ENCODE data around the gene DRC3. TPM values are rescaled to one million over a fixed set of nuclear protein-coding genes. Genes with fewer than 3 reads are reported as not detected.

DRC3 gene
- total and polyA plus RNA-seq, 2 donors (not counting 1 experiment from before 2014, with no cell fraction given), result 0.17 TPM; not detected in 1

DNA sequence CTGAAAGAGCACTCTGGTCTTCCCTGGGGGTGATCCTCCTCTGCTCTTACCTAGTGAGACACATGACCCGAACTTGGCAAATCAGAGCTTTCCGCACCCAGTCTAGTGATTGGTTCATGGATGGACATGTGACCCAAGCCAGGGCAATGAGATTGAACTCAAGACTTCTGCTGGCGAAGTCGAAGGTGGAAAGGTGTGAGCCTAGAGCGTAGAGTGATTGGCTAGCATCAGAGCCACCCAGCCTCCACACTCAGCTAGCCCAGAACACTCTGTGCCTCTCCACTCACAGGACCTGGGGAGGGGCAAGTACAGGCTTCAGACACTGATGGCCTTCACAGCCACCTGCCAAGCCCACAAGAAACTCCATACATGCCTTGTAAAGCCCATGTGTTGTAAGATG, 48.7 kb downstream of the DRC3 start:
- no peak overlapping the region for H3K9ac ChIP-seq (ENCODE audit: low read length)
- Mint-ChIP-seq H3K4me1 (no peaks in the 10 kb centered on the region), H3K4me3 (no peak overlapping the region), H3K27ac (no peak overlapping the region), H3K27me3 (no peaks in the 10 kb centered on the region), H3K9me3 (ENCODE audit: insufficient read depth) (no peaks in the 10 kb centered on the region)
- H3K27me3 ChIP-seq (replicated peaks in 1 of 4; ENCODE audit: control extremely low read depth in 1 of 4, control insufficient read depth in 3 of 4, insufficient read depth in 4 of 4, low read length in 3 of 4), result no peaks in the 10 kb centered on the region
- intact Hi-C loops (cut with micrococcal nuclease), result no loop called here
- no peak overlapping the region for H2AFZ ChIP-seq (ENCODE audit: insufficient read depth, low read depth, low read length, poor library complexity, severe bottlenecking)
- H3K9me3 ChIP-seq (ENCODE audit: control extremely low read depth in 1 of 3, control insufficient read depth in 2 of 3, insufficient read depth in 1 of 3, low read length in 2 of 3), result no peaks in the 10 kb centered on the region
- no peaks in the 10 kb centered on the region for H3K4me1 ChIP-seq (ENCODE audit: control insufficient read depth in 2 of 2, insufficient read depth in 2 of 2, low read length in 2 of 2)
- no peak overlapping the region for H3K4me2 ChIP-seq (replicated peaks; ENCODE audit: low read depth, low read length, poor library complexity, severe bottlenecking)
- H3K79me2 ChIP-seq (ENCODE audit: control insufficient read depth, insufficient read depth, low read length), result peaks cover 11% of the 10 kb centered on the region
- CTCF ChIA-PET, result no interaction called here
- no peak for TF ChIP-seq EZH2 (IDR thresholded peaks at IDR 0.05; ENCODE audit: borderline replicate concordance, insufficient read depth, low read depth, low read length, poor library complexity, severe bottlenecking)
- TF ChIP-seq, protein P1, sequence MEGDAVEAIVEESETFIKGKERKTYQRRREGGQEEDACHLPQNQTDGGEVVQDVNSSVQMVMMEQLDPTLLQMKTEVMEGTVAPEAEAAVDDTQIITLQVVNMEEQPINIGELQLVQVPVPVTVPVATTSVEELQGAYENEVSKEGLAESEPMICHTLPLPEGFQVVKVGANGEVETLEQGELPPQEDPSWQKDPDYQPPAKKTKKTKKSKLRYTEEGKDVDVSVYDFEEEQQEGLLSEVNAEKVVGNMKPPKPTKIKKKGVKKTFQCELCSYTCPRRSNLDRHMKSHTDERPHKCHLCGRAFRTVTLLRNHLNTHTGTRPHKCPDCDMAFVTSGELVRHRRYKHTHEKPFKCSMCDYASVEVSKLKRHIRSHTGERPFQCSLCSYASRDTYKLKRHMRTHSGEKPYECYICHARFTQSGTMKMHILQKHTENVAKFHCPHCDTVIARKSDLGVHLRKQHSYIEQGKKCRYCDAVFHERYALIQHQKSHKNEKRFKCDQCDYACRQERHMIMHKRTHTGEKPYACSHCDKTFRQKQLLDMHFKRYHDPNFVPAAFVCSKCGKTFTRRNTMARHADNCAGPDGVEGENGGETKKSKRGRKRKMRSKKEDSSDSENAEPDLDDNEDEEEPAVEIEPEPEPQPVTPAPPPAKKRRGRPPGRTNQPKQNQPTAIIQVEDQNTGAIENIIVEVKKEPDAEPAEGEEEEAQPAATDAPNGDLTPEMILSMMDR (IDR thresholded peaks at IDR 0.05), result no peak
- no peak for DNase-seq
- H3K4me3 ChIP-seq (ENCODE audit: control extremely low read depth in 1 of 5, extremely low read depth in 1 of 5, insufficient read depth in 1 of 5, low read depth in 2 of 5, low read length in 4 of 5), result no peak overlapping the region
- ATAC-seq (ENCODE audit: low read depth), result no peak
- no peak overlapping the region for H3K27ac ChIP-seq (ENCODE audit: low read length in 2 of 2)
- H3K36me3 ChIP-seq (replicated peaks in 1 of 2; ENCODE audit: control extremely low read depth in 1 of 2, control insufficient read depth in 1 of 2, extremely low read depth in 1 of 2, insufficient read depth in 2 of 2, low read length in 1 of 2), result peaks cover 0 to 67% of the 10 kb centered on the region in 2 experiments
- 93% methylated on average over 4 of the region's 5 CpGs for WGBS (ENCODE audit: insufficient coverage)
- H4K20me1 ChIP-seq (ENCODE audit: control insufficient read depth, insufficient read depth, low read length, poor library complexity, severe bottlenecking), result peaks cover 4% of the 10 kb centered on the region
- POLR2A ChIA-PET, result no interaction called here

DNA sequence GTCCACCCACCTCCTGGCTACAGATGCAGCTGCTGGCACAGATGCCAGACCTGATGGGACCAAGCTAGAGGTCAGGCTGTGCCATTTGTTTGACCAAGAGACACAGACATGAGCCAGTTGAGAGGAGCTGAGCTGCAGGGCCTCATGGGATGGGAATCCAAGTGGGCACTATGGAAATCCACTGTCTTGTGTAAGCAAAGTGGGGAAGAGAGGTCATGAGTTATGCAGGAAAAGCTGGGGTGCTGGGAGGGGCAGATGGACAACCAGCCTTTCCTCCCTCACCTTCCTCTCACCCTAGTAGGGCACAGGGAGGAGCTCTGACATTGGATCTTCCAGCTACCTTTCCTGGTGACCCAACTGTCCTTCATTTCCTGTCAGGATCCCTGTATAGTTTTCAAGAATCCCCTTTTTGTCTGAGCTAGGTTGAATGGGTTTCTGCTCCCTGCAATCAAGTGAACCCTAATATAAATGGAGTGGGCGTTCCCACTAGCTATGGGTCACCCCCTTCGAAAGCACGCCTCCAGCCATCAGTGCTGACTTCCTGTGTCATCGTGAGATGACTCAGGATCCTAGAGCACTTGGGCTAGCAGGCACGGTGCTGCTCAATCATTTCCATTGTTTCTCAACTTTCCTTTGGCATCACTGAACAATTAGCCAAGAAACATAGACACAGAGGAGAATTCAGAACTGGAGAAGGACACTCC, 52.7 kb downstream of the DRC3 start:
- ChIA-PET POLR2A (no interaction called here), CTCF (no interaction called here)
- Histone ChIP-seq H3K27me3 (replicated peaks in 1 of 4; ENCODE audit: control extremely low read depth in 1 of 4, control insufficient read depth in 3 of 4, insufficient read depth in 4 of 4, low read length in 3 of 4) (no peaks in the 10 kb centered on the region), H3K36me3 (replicated peaks in 1 of 2; ENCODE audit: control extremely low read depth in 1 of 2, control insufficient read depth in 1 of 2, extremely low read depth in 1 of 2, insufficient read depth in 2 of 2, low read length in 1 of 2) (peaks cover 0 to 69% of the 10 kb centered on the region in 2 experiments), H3K79me2 (ENCODE audit: control insufficient read depth, insufficient read depth, low read length) (peaks cover 41% of the 10 kb centered on the region), H3K27ac (ENCODE audit: low read length in 2 of 2) (no peak overlapping the region), H2AFZ (ENCODE audit: insufficient read depth, low read depth, low read length, poor library complexity, severe bottlenecking) (no peak overlapping the region), H3K4me3 (ENCODE audit: control extremely low read depth in 1 of 5, extremely low read depth in 1 of 5, insufficient read depth in 1 of 5, low read depth in 2 of 5, low read length in 4 of 5) (no peak overlapping the region), H4K20me1 (ENCODE audit: control insufficient read depth, insufficient read depth, low read length, poor library complexity, severe bottlenecking) (peaks cover 33% of the 10 kb centered on the region), H3K9ac (ENCODE audit: low read length) (no peak overlapping the region), H3K4me2 (replicated peaks; ENCODE audit: low read depth, low read length, poor library complexity, severe bottlenecking) (no peak overlapping the region), H3K9me3 (ENCODE audit: control extremely low read depth in 1 of 3, control insufficient read depth in 2 of 3, insufficient read depth in 1 of 3, low read length in 2 of 3) (no peaks in the 10 kb centered on the region), H3K4me1 (ENCODE audit: control insufficient read depth in 2 of 2, insufficient read depth in 2 of 2, low read length in 2 of 2) (no peaks in the 10 kb centered on the region)
- TF ChIP-seq, protein P1 (IDR thresholded peaks at IDR 0.05), result no peak
- TF ChIP-seq EZH2 (IDR thresholded peaks at IDR 0.05; ENCODE audit: borderline replicate concordance, insufficient read depth, low read depth, low read length, poor library complexity, severe bottlenecking), result no peak
- intact Hi-C loops (cut with micrococcal nuclease), result no loop called here
- Mint-ChIP-seq H3K27me3 (no peaks in the 10 kb centered on the region), H3K27ac (no peak overlapping the region), H3K4me1 (no peaks in the 10 kb centered on the region), H3K9me3 (ENCODE audit: insufficient read depth) (no peaks in the 10 kb centered on the region), H3K4me3 (no peak overlapping the region)
- DNase-seq, result no peak
- 39% methylated on average over 3 of the region's 5 CpGs for WGBS (ENCODE audit: insufficient coverage)
- ATAC-seq (ENCODE audit: low read depth), result no peak

Measured in B cell (primary cell).